Mesenteric fat pad (tissue), 1 donor: ENCODE data around the gene INS. TPM values are rescaled to one million over a fixed set of nuclear protein-coding genes. Genes with fewer than 3 reads are reported as not detected.
A peak's percentile ranks its signal among the peaks of the same experiment; 100 is the strongest.

Source experiments
- DNase-seq: peaks from one replicate; pipeline ENCODE4 v3.0.0-alpha.2; 2020; ENCODE audit warnings: low spot score
- long read RNA-seq: library from polyadenylated mRNA; unstranded; transcript quantifications from one replicate; pipeline ENCODE4 v2.0.0, GENCODE V29; 2020
- total RNA-seq: library from RNA; stranded (reverse); fragmentation: NEBNext Ultra II Directional; extraction: Animal tissue kit (Norgen Biotek cat#: 25700); gene quantifications from one replicate; pipeline ENCODE4 v1.2.1, GENCODE V29; 2021
- donor health status: DM: yes; HTN: yes; CAD: no.

The INS gene
- 0.74 TPM for total RNA-seq
- long read RNA-seq = 0 reads

DNA sequence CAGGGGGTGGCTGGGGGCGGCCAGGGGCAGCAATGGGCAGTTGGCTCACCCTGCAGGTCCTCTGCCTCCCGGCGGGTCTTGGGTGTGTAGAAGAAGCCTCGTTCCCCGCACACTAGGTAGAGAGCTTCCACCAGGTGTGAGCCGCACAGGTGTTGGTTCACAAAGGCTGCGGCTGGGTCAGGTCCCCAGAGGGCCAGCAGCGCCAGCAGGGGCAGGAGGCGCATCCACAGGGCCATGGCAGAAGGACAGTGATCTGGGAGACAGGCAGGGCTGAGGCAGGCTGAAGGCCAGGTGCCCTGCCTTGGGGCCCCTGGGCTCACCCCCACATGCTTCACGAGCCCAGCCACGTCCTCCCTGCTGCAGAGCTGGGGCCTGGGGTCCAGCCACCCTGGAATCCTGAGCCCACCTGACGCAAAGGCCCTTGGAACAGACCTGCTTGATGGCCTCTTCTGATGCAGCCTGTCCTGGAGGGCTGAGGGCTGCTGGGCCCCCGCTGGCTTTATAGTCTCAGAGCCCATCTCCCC lies at the start of gene INS:
Gene INS, minus strand, starts transcription at position 474 of the 524 bp plus-strand sequence. Its CDS starts 238 bp downstream, at position 236.
- no peak for DNase-seq

GRCh38 chr11:2210366-2211112 lies 49.5 kb upstream of the INS start:
- DNase-seq = peak; percentile 86

GRCh38 chr11:2209900-2210321 lies 48.9 kb upstream of the INS start:
- peak; percentile 88 for DNase-seq

GRCh38 chr11:2209370-2209801 lies 48.4 kb upstream of the INS start:
- DNase-seq = peak; percentile 85

- DNase-seq = peak; percentile 80
Observed at GRCh38 chr11:2208691-2209369, 47.8 kb upstream of the INS start.

DNA sequence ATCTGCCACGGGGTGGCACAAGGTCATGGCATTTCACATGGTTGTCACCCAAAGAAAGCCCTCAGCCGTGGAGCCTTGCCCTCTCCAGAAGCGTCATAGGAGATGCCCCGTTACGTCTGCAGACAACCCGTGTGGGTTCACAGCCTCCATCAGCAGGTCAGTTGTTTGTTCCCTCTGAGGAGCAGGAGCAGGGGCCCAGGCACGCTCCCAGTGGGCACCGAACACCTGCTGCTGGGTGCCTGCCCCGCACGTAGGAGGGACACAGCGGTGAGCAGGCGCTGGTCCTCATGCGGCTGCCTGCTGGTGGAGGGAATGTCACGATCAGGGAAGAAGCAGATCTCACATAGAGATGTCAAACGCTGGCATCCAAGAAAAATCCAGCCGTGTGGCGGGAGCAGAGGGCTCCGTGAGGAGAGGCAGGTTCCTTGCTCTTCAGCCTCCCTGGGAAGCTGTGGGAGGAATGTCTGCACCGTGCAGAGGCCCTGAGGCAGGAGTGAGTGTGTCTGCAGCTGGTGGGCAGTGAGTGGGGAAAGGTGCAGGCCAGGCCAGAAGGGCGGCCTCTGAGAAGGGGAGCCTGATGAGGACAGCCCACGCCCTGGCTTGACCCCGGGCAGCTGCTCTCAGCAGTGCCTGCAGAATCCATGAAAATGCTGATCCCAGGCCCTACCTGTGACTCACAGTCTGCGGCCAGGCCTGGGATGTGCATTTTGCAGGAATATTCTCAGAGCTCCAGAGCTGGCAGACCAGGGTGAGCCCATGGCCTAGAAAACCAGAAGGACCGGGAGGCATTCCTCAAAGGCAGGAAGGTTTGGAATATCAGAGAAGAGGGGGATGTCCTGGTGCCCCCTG lies 47.0 kb upstream of the INS start:
- DNase-seq = peak; percentile 74

DNA sequence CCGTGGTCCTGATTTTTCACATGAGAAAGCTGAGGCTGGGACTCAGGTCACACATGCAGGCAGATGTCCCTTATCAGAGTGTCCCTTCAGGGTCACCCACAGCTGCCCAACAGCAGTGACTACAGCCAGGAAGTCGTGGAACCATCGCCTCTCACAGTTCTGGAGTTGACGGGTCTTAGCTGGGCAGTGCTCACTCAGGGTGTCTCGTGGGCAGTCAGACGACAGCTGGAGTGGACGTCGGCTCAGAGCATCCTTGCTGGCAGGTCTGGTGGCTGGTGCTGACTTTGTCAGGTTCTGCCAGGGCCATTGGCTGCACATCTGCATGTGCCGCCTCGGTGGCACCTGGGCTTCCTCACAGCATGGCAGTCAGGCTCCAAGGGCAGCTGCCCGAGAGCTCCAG lies 46.2 kb upstream of the INS start:
- DNase-seq = peak; percentile 76

- DNase-seq = peak; percentile 69
Observed at GRCh38 chr11:2205981-2206690, 45.1 kb upstream of the INS start.

GRCh38 chr11:2205214-2205720 lies 44.3 kb upstream of the INS start:
- no peak for DNase-seq

- peak; percentile 60 for DNase-seq
Observed at GRCh38 chr11:2204361-2205213, 43.6 kb upstream of the INS start.

GRCh38 chr11:2203440-2204259 lies 42.6 kb upstream of the INS start:
- DNase-seq = peak; percentile 84

GRCh38 chr11:2202900-2203439 lies 42.0 kb upstream of the INS start:
- peak; percentile 35 for DNase-seq

DNA sequence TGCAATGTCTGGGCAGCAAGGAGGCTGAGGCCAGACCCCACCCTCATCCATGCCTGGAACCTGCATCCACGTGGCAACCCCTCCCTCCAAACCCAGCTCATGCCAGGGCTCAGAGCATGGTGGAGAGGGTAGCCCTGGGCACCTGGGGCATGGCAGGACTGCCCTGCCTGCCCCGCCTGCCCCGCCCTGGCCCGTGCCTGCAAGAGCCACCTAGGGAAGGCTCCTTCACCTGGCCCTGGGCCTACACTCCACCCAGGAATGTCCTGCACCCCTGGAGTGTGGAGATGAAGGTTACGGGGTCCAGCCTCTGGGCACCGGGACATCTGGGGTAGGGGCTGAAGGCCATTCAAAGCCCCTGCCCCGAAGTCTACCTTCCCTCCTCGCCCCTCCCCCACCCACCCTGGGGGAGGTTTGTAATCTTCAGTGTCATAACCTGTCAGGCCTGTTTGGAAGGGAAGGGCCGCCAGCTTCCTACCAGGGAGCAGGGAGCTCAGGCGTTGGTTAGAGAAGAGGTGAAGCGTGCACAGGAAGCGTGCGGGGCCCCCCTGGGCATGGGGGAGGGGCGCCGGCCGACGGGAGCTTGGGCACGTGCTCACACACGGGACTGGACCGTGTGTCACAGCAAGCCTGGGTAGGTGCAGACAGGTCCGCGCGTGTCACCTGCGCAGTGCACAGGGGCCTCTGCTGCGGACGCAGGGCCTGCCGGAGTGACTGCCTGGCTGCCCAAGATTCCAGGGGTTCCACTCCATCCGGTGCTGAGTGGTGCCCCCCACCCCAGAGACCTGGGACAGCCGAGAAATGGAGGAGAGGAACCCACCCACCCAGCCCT lies 41.3 kb upstream of the INS start:
- DNase-seq = no peak

DNA sequence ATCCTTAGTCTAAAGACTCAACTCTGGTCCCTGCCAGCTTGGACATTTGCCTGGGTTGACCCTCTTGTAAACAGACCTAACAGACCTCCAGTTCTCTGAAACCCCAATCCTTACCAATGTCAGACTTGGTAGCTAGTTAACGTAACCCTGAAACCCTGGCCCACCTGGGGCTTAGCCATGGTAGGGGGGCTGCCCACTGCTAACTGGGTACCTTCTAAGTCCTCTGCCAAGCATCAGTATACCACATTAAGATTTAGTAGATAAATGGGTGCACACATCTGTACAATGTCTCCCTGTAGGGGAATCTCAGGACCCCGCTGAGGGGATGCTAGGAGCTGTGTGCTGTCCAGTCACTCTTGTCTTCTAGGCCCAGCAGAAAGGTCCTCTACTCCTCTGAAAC lies 40.5 kb upstream of the INS start:
- no peak for DNase-seq

DNA sequence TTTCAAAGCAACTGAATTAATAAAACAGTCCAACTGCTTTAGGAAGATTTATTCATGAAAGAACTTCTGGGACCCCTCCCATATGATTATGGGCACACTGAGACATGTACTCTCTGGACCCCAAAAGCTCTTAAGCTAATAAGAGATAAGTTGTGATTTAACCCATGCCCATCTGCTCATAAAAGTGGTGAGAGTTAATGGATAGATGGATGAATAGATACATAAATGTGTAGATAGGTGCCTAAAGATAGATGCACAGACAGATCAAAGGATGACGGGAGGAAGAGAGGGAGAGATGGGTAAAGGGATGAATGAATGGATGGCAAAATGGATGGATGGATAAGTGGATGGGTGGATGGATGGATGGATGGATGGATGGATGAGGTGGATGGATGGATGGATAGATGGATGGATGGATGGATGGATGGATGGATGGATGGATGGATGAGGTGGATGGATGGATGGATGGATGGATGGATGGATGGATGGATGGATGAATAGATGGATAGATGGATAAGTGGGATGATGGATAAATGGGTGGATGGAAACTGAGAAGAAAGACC lies 40.0 kb upstream of the INS start:
- no peak for DNase-seq

DNA sequence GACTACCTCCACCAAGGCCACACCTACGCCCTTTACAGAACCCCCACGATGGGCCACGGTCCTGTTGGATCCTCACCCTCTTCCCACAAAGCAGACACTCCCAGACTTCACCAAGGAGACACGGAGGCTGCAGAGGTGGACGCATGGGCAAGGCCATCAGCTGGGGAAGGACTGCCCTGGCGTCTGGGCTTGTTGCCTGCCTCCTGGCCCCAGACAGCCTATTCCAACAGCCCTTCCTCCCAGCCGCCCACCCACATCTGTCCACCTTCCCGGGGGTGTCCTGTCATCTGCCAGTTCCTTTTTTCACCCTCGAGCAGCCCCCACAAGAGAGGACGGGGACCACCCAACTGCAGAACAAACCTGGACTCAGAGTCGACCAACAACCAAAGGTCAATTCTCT lies 39.5 kb upstream of the INS start:
- no peak for DNase-seq
